ENCODE data around the gene FOXA2. TPM values are rescaled to one million over a fixed set of nuclear protein-coding genes. Genes with fewer than 3 reads are reported as not detected.

FOXA2 gene
- polyA plus RNA-seq, 2 of the 4 experiments (the other 2 are of a cell fraction): 8.3 to 20.7 TPM

DNA sequence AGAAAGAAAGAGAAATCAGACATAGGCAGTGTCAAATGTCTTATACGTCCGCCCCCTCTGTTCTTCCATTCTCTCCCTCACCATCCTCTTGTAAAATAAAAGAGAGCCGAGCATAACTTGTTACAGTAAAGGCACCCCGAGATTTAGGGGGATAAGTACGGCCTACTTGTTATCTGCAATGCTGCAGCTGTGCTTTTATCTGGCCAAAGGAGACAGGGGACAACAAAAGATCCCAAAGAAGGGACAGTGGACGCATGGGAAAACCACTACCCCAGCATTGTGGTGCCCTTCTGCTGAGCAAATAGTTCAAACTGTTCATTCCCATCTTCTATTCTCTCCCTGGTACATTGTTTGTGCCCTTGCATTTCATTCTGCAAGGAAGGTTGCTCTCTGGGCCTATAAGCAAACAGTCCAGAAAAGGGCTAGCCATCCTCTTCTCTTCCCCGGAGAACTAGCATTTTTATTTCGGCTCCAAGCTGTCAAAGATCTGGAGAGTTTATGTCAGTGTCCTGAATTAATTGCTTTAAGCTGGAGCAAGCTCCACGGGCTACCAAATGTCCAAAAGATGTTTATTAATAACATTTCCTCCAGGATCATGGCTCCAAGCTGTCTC lies 22.3 kb downstream of the FOXA2 start (continued):
- TF ChIP-seq, protein P1, sequence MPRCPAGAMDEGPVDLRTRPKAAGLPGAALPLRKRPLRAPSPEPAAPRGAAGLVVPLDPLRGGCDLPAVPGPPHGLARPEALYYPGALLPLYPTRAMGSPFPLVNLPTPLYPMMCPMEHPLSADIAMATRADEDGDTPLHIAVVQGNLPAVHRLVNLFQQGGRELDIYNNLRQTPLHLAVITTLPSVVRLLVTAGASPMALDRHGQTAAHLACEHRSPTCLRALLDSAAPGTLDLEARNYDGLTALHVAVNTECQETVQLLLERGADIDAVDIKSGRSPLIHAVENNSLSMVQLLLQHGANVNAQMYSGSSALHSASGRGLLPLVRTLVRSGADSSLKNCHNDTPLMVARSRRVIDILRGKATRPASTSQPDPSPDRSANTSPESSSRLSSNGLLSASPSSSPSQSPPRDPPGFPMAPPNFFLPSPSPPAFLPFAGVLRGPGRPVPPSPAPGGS (IDR thresholded peaks at IDR 0.05): no peak
- TF ChIP-seq, protein P2, sequence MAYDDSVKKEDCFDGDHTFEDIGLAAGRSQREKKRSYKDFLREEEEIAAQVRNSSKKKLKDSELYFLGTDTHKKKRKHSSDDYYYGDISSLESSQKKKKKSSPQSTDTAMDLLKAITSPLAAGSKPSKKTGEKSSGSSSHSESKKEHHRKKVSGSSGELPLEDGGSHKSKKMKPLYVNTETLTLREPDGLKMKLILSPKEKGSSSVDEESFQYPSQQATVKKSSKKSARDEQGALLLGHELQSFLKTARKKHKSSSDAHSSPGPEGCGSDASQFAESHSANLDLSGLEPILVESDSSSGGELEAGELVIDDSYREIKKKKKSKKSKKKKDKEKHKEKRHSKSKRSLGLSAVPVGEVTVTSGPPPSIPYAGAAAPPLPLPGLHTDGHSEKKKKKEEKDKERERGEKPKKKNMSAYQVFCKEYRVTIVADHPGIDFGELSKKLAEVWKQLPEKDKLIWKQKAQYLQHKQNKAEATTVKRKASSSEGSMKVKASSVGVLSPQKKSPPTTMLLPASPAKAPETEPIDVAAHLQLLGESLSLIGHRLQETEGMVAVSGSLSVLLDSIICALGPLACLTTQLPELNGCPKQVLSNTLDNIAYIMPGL (CRISPR knock-in tag; IDR thresholded peaks at IDR 0.05; ENCODE audit: borderline replicate concordance): no peak
- TF ChIP-seq KDM5A (IDR thresholded peaks at IDR 0.05) (no peak), JUNB (IDR thresholded peaks at IDR 0.05) (no peak)

GRCh38 chr20:22560817-22561216 lies 23.6 kb downstream of the FOXA2 start:
- no peaks in the 10 kb centered on the region for H3K4me1 ChIP-seq
- FAIRE-seq (no peak), DNase-seq (ENCODE audit: low read depth in 1 of 2, low spot score in 1 of 2) (no peak), ATAC-seq (no peak)
- H3K9me3 ChIP-seq: no peaks in the 10 kb centered on the region
- ChIA-PET CTCF (interaction anchor here (0.9 kb wide), 1 partner anchor 11 kb away, joined by 3 read pairs; no protein-coding TSS in a partner anchor), POLR2A (no interaction called here)
- 93% methylated on average over 16 of the region's 16 CpGs for WGBS (ENCODE audit: missing lambda C conversion rate)
- TF ChIP-seq ZC3H11A (IDR thresholded peaks at IDR 0.05) (no peak), CTCF (IDR thresholded peaks at IDR 0.05) (no peak), GATA3 (IDR thresholded peaks at IDR 0.05; ENCODE audit: borderline replicate concordance) (no peak), CBX8 (IDR thresholded peaks at IDR 0.05) (no peak), MAZ (IDR thresholded peaks at IDR 0.05; ENCODE audit: borderline replicate concordance, low read depth, low read length) (no peak), ZSCAN20 (CRISPR knock-in tag; IDR thresholded peaks at IDR 0.05) (no peak), MAX (IDR thresholded peaks at IDR 0.05) (no peak), RFX5 (IDR thresholded peaks at IDR 0.05) (no peak), HDAC2 (IDR thresholded peaks at IDR 0.05) (no peak), FOSL2 (IDR thresholded peaks at IDR 0.05) (no peak), FOSL2 (CRISPR knock-in tag; IDR thresholded peaks at IDR 0.05) (no peak), JUN (IDR thresholded peaks at IDR 0.05) (no peak), MAFK (IDR thresholded peaks at IDR 0.05; ENCODE audit: partially characterized antibody) (no peak), CBX2 (IDR thresholded peaks at IDR 0.05; ENCODE audit: borderline replicate concordance, low read depth) (no peak)
- TF ChIP-seq, protein P3, sequence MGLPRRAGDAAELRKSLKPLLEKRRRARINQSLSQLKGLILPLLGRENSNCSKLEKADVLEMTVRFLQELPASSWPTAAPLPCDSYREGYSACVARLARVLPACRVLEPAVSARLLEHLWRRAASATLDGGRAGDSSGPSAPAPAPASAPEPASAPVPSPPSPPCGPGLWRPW (IDR thresholded peaks at IDR 0.05): no peak
- no peak overlapping the region for H3K4me3 ChIP-seq
- H3K4me2 ChIP-seq: no peak overlapping the region
- no peak overlapping the region for H3K27ac ChIP-seq

- 77% methylated on average over 6 of the region's 6 CpGs for WGBS (ENCODE audit: missing lambda C conversion rate)
- POLR2A ChIA-PET: no interaction called here
- CTCF ChIA-PET: interaction anchor here (0.6 to 1.6 kb wide), 3 partner anchors 26 to 801 kb away, joined by 3 to 4 read pairs (median 4); no protein-coding TSS in a partner anchor
- Histone ChIP-seq H3K4me3 (no peak overlapping the region), H3K4me1 (no peaks in the 10 kb centered on the region), H3K27ac (no peak overlapping the region), H3K4me2 (no peak overlapping the region), H3K9me3 (0 out of 3 replicates have a peak, but pooled peaks cover 2% of the 10 kb centered on the region)
- FAIRE-seq (no peak), ATAC-seq (no peak), DNase-seq (ENCODE audit: low read depth in 1 of 2, low spot score in 1 of 2) (no peak)
- TF ChIP-seq MAZ (IDR thresholded peaks at IDR 0.05; ENCODE audit: borderline replicate concordance, low read depth, low read length) (no peak), TFCP2L1 (CRISPR knock-in tag; IDR thresholded peaks at IDR 0.05) (no peak), CBX8 (IDR thresholded peaks at IDR 0.05) (no peak), ZSCAN20 (CRISPR knock-in tag; IDR thresholded peaks at IDR 0.05) (no peak), EHF (CRISPR knock-in tag; IDR thresholded peaks at IDR 0.05) (no peak), ESRRA (IDR thresholded peaks at IDR 0.05; ENCODE audit: borderline replicate concordance, low read length) (no peak), POLR2A (IDR thresholded peaks at IDR 0.05; ENCODE audit: low read length) (no peak), CHD2 (IDR thresholded peaks at IDR 0.05; ENCODE audit: low read length, partially characterized antibody) (no peak), HOXA7 (CRISPR knock-in tag; IDR thresholded peaks at IDR 0.05) (no peak), EP300 (IDR thresholded peaks at IDR 0.05) (no peak), ZC3H11A (IDR thresholded peaks at IDR 0.05) (no peak)
- TF ChIP-seq, protein P2 (CRISPR knock-in tag; IDR thresholded peaks at IDR 0.05; ENCODE audit: borderline replicate concordance): no peak
- TF ChIP-seq, protein P3 (IDR thresholded peaks at IDR 0.05): no peak
- TF ChIP-seq, protein P4, sequence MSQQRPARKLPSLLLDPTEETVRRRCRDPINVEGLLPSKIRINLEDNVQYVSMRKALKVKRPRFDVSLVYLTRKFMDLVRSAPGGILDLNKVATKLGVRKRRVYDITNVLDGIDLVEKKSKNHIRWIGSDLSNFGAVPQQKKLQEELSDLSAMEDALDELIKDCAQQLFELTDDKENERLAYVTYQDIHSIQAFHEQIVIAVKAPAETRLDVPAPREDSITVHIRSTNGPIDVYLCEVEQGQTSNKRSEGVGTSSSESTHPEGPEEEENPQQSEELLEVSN (IDR thresholded peaks at IDR 0.05; ENCODE audit: borderline replicate concordance, low read depth): no peak
Observed at GRCh38 chr20:22559711-22560318, 24.6 kb downstream of the FOXA2 start.

Measured in A549 (cell line).